NCI-H510A (cell line): ENCODE measurements around the gene CPLANE1.
"Not testable (repeated sequence)": the region's sequence is repeated elsewhere in the genome, so short reads cannot be mapped to it uniquely, and the experiment has no call there.

Experiments used
- DNase-seq: peaks from one replicate; lab custom pipeline; 2025; lab: John Stamatoyannopoulos, UW

The CPLANE1 gene

GRCh38 chr5:37208883-37209797, 40.0 kb downstream of the CPLANE1 start:
- DNase-seq: no peak

- DNase-seq: no peak
Observed at GRCh38 chr5:37207802-37208201, 41.4 kb downstream of the CPLANE1 start.

GRCh38 chr5:37206736-37207135, 42.4 kb downstream of the CPLANE1 start:
- no peak for DNase-seq

GRCh38 chr5:37198842-37199241, 50.3 kb downstream of the CPLANE1 start:
- no peak for DNase-seq

DNA sequence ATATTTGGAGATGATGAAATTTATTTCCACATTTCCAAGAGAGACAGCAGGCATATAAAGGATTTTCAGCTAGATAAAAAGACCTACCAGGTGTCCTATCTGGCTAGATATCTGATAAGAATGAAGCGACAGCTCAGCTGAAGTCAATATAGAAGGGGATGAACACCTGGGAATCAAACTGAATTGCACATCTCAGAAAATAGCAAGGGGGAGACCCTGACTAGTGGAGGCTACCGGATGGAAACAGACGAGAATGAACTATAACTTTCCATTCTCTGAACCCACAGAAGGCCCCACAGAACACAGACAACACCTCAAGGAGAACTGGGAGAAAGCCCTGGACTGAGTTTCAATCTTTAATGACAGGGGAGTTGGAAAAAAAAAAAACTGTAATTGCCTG, 51.1 kb downstream of the CPLANE1 start:
- DNase-seq: no peak

- no peak for DNase-seq
Observed at GRCh38 chr5:37197340-37198050, 51.7 kb downstream of the CPLANE1 start.

DNA sequence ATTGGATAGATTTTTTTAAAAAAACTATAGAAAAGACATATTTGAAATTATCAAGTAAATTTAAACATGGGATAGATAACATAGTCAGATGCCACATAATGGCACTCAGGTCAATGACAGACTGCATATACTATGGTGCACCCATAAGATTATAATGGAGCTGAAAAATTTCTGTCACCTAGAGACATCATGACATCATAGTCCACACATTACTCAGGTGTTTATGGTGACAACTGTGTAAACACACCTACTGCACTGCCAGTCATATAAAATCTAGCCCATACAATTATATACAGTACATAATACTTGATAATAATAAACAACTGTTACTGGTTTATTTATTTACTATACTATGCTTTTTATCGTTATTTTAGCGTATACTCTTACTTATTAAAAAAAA, 58.6 kb downstream of the CPLANE1 start:
- DNase-seq: no peak

- no peak for DNase-seq
Observed at GRCh38 chr5:37189355-37189754, 59.8 kb downstream of the CPLANE1 start.

DNA sequence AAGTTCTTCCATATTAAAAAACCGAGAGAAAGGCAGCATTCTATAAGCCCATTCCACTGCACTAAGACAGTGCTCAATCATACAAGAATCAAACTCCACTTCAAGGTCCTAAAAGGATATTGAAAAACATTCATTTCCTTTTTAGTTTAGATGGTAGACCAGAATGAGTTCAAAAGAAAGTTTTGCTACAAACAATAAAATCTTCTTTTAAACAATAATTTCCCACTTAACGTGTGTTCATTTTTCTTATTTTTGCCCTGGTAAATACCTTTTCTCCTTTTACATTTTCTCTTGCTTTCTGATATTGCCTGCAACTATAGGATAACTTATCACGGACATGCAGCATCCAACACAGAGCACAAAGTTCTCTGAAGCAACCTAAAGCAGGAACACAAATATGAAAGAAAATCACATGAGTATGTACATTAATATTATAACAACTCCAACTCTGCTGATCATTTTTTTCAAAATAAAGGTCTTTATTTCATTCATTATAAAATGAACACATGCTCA, 61.7 kb downstream of the CPLANE1 start:
- no peak for DNase-seq

- no peak for DNase-seq
Observed at GRCh38 chr5:37184748-37185364, 64.3 kb downstream of the CPLANE1 start.

DNA sequence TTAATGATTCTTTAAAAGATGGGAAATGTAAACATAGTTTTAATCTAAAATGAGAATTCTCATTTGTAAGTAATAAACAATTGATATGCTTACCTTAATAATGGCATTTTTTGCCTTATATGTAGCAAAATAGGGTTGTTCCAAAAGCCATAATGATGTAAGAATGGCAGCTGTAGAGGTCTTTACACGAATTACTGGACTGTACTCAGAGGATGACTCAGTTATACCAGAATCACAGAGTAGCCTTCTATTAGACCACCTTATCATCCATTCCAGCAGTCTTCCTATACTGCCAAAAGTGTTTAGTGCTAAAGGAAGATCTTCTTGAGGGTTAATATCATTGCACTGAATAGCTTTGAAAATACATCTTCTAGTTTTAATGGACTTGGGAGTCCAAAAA, 66.5 kb downstream of the CPLANE1 start:
- DNase-seq: no peak

DNA sequence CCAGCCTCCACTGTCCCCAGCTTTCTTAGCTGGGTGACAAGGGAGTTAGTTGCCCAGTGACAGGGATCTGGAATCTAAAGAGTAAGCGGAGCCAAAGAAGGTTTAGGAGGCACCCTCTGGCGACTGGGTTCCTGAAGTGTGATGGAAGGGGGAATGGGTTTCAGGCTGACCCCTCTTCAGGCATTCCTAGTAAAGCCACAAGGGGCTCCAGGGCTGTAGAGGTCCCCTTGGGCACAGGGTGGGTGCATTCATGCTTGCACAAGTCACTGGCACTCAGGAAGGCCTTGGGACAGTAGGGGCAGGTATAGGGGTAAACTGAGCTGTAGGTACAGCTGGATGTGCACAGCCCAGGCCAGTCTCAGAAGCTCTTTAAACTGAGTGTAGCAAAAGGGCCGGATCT, 74.2 kb downstream of the CPLANE1 start:
- DNase-seq: no peak

DNA sequence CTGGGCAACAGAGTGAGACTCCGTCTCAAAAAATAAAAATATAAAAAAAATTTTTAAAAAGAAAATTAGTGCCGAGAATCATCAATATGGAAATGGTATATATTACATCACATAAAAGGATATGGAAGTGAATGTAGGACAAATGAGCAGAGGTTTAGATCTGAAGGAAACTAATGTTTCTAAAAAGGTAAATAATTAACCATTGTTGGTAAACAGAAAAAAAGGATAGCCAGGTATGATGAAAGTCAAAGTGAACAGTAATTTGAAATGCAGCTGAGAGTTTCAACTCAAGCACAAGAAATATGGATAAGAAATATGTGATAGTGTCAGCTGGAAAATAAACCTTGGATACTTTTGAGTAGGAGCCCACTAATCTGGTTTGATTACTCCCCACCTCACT, 76.2 kb downstream of the CPLANE1 start:
- DNase-seq: no peak

GRCh38 chr5:37170856-37171255, 78.3 kb downstream of the CPLANE1 start:
- no peak for DNase-seq

DNA sequence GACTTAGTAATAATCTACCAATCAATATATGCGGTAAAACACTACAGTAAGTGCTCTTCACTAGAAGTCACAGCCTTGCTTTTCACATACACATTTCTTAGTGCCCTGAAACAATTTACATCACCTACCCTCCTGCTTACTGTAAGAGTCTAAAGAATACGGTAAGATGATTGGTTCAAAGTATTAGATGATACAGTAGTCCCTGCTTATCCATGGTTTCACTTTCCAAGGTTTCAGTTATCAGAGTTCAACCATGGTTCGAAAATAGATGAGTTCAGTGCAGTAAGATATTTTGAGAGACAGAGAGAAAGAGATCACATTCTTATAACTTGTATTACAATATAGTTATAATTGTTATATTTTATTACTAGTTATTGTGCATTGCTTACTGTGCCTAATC, 83.0 kb downstream of the CPLANE1 start:
- DNase-seq: no peak

DNA sequence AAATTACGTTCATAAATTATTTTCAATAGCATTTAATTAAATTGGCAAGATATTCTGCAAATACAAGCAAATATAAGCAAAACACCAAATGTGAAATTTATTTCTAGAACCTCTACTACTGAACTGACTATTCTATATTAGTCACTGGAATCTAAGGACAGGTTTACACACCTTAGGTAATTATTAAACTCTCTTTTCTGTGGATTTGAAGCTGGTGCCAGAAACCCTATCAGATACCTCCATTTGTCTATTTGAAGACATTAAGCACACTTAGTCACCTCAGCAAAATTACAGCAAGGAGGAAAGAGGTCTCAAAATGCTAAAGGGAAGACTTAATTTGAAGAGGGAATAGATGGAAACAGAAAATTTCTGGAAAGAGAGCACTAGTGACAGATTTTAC, 83.4 kb downstream of the CPLANE1 start:
- no peak for DNase-seq

- no peak for DNase-seq
Observed at GRCh38 chr5:37153661-37154060, 95.5 kb downstream of the CPLANE1 start.

- no peak for DNase-seq
Observed at GRCh38 chr5:37146896-37147295, 102.3 kb downstream of the CPLANE1 start.

GRCh38 chr5:37136694-37137093, 112.5 kb downstream of the CPLANE1 start:
- no peak for DNase-seq

GRCh38 chr5:37135312-37135711, 113.9 kb downstream of the CPLANE1 start:
- DNase-seq: not testable (repeated sequence)

- no peak for DNase-seq
Observed at GRCh38 chr5:37133939-37134338, 115.2 kb downstream of the CPLANE1 start.

DNA sequence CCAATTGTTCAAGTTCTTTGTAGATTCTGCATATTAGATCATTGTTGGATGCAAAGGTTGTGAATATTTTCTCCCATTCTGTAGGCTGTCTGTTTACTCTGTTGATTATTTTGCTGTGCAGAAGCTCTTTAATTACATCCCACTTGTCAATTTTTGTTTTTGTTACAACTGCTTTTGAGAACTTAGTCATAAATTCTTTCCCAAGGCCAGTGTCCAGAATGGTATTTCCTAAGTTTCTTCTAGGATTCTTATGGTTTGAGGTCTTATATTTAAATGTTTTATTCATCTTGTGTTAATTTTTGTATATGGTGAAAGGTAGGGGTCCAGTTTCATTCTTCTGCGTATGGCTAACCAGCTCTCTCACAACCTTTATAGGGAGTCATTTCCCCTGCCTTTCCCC, 116.5 kb downstream of the CPLANE1 start:
- DNase-seq: no peak

DNA sequence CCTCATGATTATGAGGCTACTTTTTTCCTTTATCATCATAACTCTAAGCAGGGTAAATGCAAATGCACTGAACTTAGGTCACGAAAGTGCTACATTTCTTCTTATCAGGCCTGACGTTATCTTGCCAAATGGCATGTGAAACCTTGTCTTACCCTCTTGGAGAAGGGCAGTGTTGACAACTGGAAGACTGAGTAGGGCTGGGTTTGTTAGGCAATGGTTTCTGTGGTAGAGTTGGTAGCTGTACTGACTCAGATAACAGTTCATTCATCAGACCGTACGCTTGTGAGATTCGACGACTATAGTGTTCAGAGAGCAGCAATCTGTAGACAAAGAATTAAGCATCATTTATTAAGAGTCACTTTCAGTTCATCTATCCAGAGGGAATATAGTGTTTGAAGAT, 127.7 kb downstream of the CPLANE1 start:
- DNase-seq: no peak
